Hepatocyte (in vitro differentiated cells): ENCODE results near the gene CEP170B. TPM values are rescaled to one million over a fixed set of nuclear protein-coding genes. Genes with fewer than 3 reads are reported as not detected.

Experiments
- DNase-seq: peaks from one replicate; pipeline ENCODE4 v3.0.0-alpha.2; 2016; ENCODE audit warnings: low spot score
- H2AFZ ChIP-seq: fragments of 200-600 bp; sonication (generic); 2 replicates; pipeline ENCODE4 v1.6.0; 2016; ENCODE audit warnings: antibody characterized with exemption, mild to moderate bottlenecking
- H3K27ac ChIP-seq: fragments of 200-600 bp; sonication (generic); 2 replicates; pipeline ENCODE4 v1.5.1; 2016; ENCODE audit warnings: mild to moderate bottlenecking
- H3K27me3 ChIP-seq: fragments of 200-600 bp; sonication (generic); 2 replicates; pipeline ENCODE4 v1.6.1; 2016
- H3K36me3 ChIP-seq: fragments of 200-600 bp; sonication (generic); replicated peaks from 2 replicates; pipeline ENCODE4 v1.5.1; 2016; ENCODE audit warnings: low read depth; ENCODE audit not compliant: insufficient read depth
- H3K4me1 ChIP-seq: fragments of 200-600 bp; sonication (generic); 2 replicates; pipeline ENCODE4 v1.5.1; 2016; ENCODE audit warnings: mild to moderate bottlenecking, moderate library complexity; ENCODE audit not compliant: insufficient read depth
- H3K4me2 ChIP-seq: fragments of 200-600 bp; sonication (generic); 2 replicates; pipeline ENCODE4 v1.6.0; 2016
- H3K4me3 ChIP-seq: fragments of 200-600 bp; sonication (generic); 2 replicates; pipeline ENCODE4 v1.5.1; 2016; ENCODE audit warnings: mild to moderate bottlenecking
- H3K79me2 ChIP-seq: fragments of 200-600 bp; sonication (generic); 2 replicates; pipeline ENCODE4 v1.6.0; 2017; ENCODE audit warnings: mild to moderate bottlenecking
- H3K9me2 ChIP-seq: fragments of 200-600 bp; sonication (generic); replicated peaks from 2 replicates; pipeline ENCODE4 v1.6.0; 2017; ENCODE audit warnings: mild to moderate bottlenecking; ENCODE audit not compliant: insufficient read depth
- H3K9me3 ChIP-seq: fragments of 200-600 bp; sonication (generic); 2 replicates; pipeline ENCODE4 v1.5.1; 2016; ENCODE audit warnings: low read depth, mild to moderate bottlenecking
- H4K20me1 ChIP-seq: fragments of 200-600 bp; sonication (generic); 2 replicates; pipeline ENCODE4 v1.6.0; 2016; ENCODE audit warnings: mild to moderate bottlenecking; ENCODE audit not compliant: insufficient read depth, poor library complexity, severe bottlenecking
- CTCF ChIP-seq: fragments of 200-600 bp; sonication (generic); IDR thresholded peaks from 2 replicates; pipeline ENCODE4 v1.5.1; 2016; ENCODE audit warnings: antibody characterized with exemption, mild to moderate bottlenecking; ENCODE audit not compliant: poor library complexity
- EZH2 ChIP-seq: fragments of 200-600 bp; sonication (generic); IDR thresholded peaks from 2 replicates; pipeline ENCODE4 v1.6.1; 2016; ENCODE audit warnings: antibody characterized with exemption, mild to moderate bottlenecking, borderline replicate concordance
- EZH2phosphoT487 ChIP-seq: fragments of 200-600 bp; sonication (generic); IDR thresholded peaks from one replicate; pipeline ENCODE4 v1.6.1; 2018; ENCODE audit warnings: antibody characterized with exemption, mild to moderate bottlenecking, low read depth, moderate library complexity; ENCODE audit not compliant: unreplicated experiment, severe bottlenecking
- WGBS: methylation state at CpG from one replicate; pipeline ENCODE4 v1.1.6; 2016; ENCODE audit warnings: low lambda C conversion rate; ENCODE audit errors: missing lambda C conversion rate; 5-methylcytosine and 5-hydroxymethylcytosine counted together
- polyA plus RNA-seq: library from polyadenylated mRNA; unstranded; fragments of >200 nt; fragmentation: Nextera tagmentation; extraction: Ambion mirVana; gene quantifications from 2 replicates; pipeline ENCODE4 v1.2.1, GENCODE V29; 2016
- total RNA-seq: library from RNA; depleted of rRNA; stranded (reverse); fragments of >200 nt; gene quantifications from 2 replicates; pipeline ENCODE4 v1.2.3, GENCODE V29; 2014

CEP170B gene
- total and polyA plus RNA-seq, 2 experiments from 2014 or later, result 7.6 to 20.3 TPM

GRCh38 chr14:104929268-104930230 lies 64.5 kb downstream of the CEP170B start:
- H3K4me3 ChIP-seq, result no peak overlapping the region
- TF ChIP-seq EZH2phosphoT487 (no peak), CTCF (no peak), EZH2 (no peak)
- H4K20me1 ChIP-seq, result no peaks in the 10 kb centered on the region
- no peaks in the 10 kb centered on the region for H3K9me3 ChIP-seq
- H3K4me2 ChIP-seq, result no peak overlapping the region
- DNase-seq, result no peak
- H3K27ac ChIP-seq, result no peak overlapping the region
- no peaks in the 10 kb centered on the region for H3K36me3 ChIP-seq
- H3K79me2 ChIP-seq, result no peaks in the 10 kb centered on the region
- H3K9me2 ChIP-seq, result no peaks in the 10 kb centered on the region
- peaks cover 10% of the 10 kb centered on the region for H3K4me1 ChIP-seq
- H2AFZ ChIP-seq, result no peak overlapping the region
- 90% methylated on average over 15 of the region's 15 CpGs for WGBS
- peaks cover 31% of the 10 kb centered on the region for H3K27me3 ChIP-seq

DNA sequence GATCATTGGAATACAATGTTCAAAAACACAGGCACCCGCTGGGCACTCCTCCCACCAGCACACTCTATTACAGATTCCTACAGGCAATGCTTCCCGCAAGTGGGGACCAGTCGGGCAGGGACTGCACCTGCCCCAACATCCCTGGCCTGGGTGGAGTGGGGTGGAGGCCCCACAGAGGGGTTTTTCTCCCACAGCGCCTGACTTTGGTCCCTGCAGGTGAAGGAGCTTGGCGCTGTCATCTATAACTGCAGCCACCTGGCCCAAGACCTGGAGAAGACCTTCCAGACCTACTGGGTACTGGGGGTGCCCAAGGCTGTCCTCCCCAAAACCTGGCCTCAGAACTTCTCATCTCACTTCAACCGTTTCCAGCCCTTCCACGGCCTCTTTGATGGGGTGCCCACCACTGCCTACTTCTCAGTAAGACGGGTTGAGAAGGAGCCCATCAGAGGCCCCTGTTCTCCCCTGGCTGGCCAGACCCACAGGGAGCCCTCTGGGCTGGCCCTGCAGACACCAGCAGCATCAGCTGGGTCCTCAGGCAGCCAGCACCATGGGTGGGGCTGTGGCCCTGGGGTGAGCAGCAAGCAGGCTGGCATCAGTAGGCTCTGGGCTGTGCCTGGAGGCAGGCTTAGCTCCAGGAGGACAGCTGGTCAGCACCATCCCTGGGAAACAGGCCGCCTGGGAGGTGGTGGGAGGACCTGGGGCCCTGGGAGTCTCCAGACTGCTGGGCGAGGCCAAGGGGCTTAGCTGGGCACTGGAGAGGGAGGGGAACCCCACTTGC lies 65.6 kb downstream of the CEP170B start:
- Histone ChIP-seq H3K9me3 (no peaks in the 10 kb centered on the region), H3K4me3 (no peak overlapping the region), H2AFZ (no peak overlapping the region), H3K4me1 (peaks cover 10% of the 10 kb centered on the region), H3K4me2 (no peak overlapping the region), H3K36me3 (no peaks in the 10 kb centered on the region), H4K20me1 (no peaks in the 10 kb centered on the region), H3K27ac (no peak overlapping the region), H3K9me2 (no peaks in the 10 kb centered on the region), H3K79me2 (no peaks in the 10 kb centered on the region), H3K27me3 (peaks cover 41% of the 10 kb centered on the region)
- TF ChIP-seq EZH2phosphoT487 (no peak), EZH2 (no peak), CTCF (no peak)
- DNase-seq, result no peak
- WGBS, result 85% methylated on average over 10 of the region's 10 CpGs

- Histone ChIP-seq H4K20me1 (no peaks in the 10 kb centered on the region), H3K36me3 (no peaks in the 10 kb centered on the region), H3K4me2 (no peak overlapping the region), H3K9me3 (no peaks in the 10 kb centered on the region), H3K4me3 (no peak overlapping the region), H2AFZ (no peak overlapping the region), H3K79me2 (no peaks in the 10 kb centered on the region), H3K27ac (no peak overlapping the region), H3K27me3 (peaks cover 42% of the 10 kb centered on the region), H3K4me1 (peaks cover 10% of the 10 kb centered on the region), H3K9me2 (no peaks in the 10 kb centered on the region)
- WGBS, result 75% methylated on average over 8 of the region's 9 CpGs
- TF ChIP-seq EZH2 (no peak), CTCF (no peak), EZH2phosphoT487 (no peak)
- DNase-seq, result no peak
Observed at GRCh38 chr14:104931304-104931770, 66.3 kb downstream of the CEP170B start.
